Measurements from ENCODE around the gene SOD3.

- no peak for TF ChIP-seq POLR2A (IDR thresholded peaks at IDR 0.05)
- TF ChIP-seq, protein P1, sequence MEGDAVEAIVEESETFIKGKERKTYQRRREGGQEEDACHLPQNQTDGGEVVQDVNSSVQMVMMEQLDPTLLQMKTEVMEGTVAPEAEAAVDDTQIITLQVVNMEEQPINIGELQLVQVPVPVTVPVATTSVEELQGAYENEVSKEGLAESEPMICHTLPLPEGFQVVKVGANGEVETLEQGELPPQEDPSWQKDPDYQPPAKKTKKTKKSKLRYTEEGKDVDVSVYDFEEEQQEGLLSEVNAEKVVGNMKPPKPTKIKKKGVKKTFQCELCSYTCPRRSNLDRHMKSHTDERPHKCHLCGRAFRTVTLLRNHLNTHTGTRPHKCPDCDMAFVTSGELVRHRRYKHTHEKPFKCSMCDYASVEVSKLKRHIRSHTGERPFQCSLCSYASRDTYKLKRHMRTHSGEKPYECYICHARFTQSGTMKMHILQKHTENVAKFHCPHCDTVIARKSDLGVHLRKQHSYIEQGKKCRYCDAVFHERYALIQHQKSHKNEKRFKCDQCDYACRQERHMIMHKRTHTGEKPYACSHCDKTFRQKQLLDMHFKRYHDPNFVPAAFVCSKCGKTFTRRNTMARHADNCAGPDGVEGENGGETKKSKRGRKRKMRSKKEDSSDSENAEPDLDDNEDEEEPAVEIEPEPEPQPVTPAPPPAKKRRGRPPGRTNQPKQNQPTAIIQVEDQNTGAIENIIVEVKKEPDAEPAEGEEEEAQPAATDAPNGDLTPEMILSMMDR (IDR thresholded peaks at IDR 0.05), result no peak
- no peak for TF ChIP-seq POLR2AphosphoS5 (IDR thresholded peaks at IDR 0.05)
Measured at GRCh38 chr4:24747234-24747975, 48.0 kb upstream of the SOD3 start.

Measured in sigmoid colon (tissue), 4 donors.